ENCODE measurements around the gene FUS.

DNA sequence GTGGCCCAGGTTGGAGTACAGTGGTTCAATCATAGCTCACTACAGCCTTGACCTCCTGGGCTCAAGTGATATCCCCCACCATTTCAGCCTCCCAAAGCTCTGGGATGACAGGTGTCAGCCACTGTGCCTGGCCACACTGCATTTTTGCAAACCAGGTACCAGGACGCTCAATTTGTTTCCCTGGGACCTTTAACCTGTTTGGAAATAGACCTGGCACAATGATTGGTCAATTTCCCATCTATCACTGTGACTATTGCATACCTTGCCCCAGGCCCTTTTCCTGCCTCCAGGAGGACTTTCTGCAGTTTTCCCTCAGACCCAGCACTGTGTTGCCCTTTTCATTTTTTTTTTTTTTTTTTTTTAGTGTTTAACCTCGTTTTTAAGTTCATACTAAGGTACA, 11.1 kb upstream of the FUS start:
- TF ChIP-seq ZNF138 (CRISPR knock-in tag; conservative IDR thresholded peaks at IDR 0.05) (no peak), CBFB (CRISPR knock-in tag; IDR thresholded peaks at IDR 0.05; ENCODE audit: low read depth) (no peak), SP1 (CRISPR knock-in tag; conservative IDR thresholded peaks at IDR 0.05) (no peak), ZNF423 (CRISPR knock-in tag; IDR thresholded peaks at IDR 0.05) (no peak), ESRRA (CRISPR knock-in tag; IDR thresholded peaks at IDR 0.05; ENCODE audit: borderline replicate concordance) (no peak), JUN (CRISPR knock-in tag; IDR thresholded peaks at IDR 0.05) (no peak), GTF2I (CRISPR knock-in tag; conservative IDR thresholded peaks at IDR 0.05) (no peak)
- TF ChIP-seq, protein P1, sequence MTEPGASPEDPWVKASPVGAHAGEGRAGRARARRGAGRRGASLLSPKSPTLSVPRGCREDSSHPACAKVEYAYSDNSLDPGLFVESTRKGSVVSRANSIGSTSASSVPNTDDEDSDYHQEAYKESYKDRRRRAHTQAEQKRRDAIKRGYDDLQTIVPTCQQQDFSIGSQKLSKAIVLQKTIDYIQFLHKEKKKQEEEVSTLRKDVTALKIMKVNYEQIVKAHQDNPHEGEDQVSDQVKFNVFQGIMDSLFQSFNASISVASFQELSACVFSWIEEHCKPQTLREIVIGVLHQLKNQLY (CRISPR knock-in tag; IDR thresholded peaks at IDR 0.05) = no peak
- TF ChIP-seq, protein P2, sequence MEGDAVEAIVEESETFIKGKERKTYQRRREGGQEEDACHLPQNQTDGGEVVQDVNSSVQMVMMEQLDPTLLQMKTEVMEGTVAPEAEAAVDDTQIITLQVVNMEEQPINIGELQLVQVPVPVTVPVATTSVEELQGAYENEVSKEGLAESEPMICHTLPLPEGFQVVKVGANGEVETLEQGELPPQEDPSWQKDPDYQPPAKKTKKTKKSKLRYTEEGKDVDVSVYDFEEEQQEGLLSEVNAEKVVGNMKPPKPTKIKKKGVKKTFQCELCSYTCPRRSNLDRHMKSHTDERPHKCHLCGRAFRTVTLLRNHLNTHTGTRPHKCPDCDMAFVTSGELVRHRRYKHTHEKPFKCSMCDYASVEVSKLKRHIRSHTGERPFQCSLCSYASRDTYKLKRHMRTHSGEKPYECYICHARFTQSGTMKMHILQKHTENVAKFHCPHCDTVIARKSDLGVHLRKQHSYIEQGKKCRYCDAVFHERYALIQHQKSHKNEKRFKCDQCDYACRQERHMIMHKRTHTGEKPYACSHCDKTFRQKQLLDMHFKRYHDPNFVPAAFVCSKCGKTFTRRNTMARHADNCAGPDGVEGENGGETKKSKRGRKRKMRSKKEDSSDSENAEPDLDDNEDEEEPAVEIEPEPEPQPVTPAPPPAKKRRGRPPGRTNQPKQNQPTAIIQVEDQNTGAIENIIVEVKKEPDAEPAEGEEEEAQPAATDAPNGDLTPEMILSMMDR (IDR thresholded peaks at IDR 0.05) = no peak
- TF ChIP-seq, protein P3, sequence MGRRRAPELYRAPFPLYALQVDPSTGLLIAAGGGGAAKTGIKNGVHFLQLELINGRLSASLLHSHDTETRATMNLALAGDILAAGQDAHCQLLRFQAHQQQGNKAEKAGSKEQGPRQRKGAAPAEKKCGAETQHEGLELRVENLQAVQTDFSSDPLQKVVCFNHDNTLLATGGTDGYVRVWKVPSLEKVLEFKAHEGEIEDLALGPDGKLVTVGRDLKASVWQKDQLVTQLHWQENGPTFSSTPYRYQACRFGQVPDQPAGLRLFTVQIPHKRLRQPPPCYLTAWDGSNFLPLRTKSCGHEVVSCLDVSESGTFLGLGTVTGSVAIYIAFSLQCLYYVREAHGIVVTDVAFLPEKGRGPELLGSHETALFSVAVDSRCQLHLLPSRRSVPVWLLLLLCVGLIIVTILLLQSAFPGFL (CRISPR knock-in tag; IDR thresholded peaks at IDR 0.05; ENCODE audit: borderline replicate concordance) = no peak
- TF ChIP-seq, protein P4, sequence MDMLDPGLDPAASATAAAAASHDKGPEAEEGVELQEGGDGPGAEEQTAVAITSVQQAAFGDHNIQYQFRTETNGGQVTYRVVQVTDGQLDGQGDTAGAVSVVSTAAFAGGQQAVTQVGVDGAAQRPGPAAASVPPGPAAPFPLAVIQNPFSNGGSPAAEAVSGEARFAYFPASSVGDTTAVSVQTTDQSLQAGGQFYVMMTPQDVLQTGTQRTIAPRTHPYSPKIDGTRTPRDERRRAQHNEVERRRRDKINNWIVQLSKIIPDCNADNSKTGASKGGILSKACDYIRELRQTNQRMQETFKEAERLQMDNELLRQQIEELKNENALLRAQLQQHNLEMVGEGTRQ (CRISPR knock-in tag; IDR thresholded peaks at IDR 0.05) = no peak
